ENCODE results near the gene TNIK.

DNA sequence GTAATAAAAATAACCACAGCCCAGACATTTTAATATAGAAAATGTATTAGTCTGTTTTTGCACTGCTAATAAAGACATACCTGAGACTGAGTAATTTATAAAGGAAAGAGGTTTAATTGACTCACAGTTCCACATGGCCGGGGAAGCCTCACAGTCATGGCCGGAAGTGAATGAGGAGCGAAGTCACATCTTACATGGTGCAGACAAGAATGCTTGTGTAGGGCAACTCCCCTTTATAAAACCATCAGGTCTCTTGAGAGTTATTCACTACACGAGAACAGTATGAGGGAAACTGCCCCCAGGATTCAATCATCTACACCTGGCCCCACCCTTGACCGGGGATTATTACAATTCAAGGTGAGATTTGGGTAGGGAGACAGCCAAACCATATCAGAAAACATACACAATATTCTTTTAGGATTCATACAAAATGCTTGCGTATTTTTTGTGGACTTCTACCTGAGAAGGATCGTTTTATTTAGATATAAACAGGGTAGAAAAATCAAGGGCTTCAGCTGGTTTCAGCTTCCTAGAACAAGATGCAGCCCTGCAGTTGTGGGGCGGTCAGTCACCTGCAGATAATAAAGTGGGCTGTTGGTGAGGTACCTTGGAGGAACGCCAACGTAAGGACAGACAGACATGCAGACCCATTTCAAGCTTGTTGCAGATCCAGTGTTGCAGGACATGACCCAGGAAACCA is 101.9 kb downstream of the TNIK start:
- TF ChIP-seq, protein P1, sequence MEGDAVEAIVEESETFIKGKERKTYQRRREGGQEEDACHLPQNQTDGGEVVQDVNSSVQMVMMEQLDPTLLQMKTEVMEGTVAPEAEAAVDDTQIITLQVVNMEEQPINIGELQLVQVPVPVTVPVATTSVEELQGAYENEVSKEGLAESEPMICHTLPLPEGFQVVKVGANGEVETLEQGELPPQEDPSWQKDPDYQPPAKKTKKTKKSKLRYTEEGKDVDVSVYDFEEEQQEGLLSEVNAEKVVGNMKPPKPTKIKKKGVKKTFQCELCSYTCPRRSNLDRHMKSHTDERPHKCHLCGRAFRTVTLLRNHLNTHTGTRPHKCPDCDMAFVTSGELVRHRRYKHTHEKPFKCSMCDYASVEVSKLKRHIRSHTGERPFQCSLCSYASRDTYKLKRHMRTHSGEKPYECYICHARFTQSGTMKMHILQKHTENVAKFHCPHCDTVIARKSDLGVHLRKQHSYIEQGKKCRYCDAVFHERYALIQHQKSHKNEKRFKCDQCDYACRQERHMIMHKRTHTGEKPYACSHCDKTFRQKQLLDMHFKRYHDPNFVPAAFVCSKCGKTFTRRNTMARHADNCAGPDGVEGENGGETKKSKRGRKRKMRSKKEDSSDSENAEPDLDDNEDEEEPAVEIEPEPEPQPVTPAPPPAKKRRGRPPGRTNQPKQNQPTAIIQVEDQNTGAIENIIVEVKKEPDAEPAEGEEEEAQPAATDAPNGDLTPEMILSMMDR (IDR thresholded peaks at IDR 0.05) = no peak
- no peak for TF ChIP-seq ZFX (IDR thresholded peaks at IDR 0.05; ENCODE audit: borderline replicate concordance)
